Peyer's patch (tissue), 4 donors: Measurements from ENCODE around the gene SERPINB8.

Source experiments
- POLR2A ChIP-seq, 2 donors: fragments of 450-650 bp; IDR thresholded peaks; one replicate each; pipeline ENCODE4 v1.5.1; 2017; ENCODE audit warnings: antibody characterized with exemption in 2 of 2, mild to moderate bottlenecking in 2 of 2, moderate library complexity in 2 of 2
- TF ChIP-seq, protein P1 (sequence below), 6 experiments: fragments of 450-650 bp in 4 of 6; fragments of 200-600 bp in 2 of 6; sonication (generic) in 1 of 6; IDR thresholded peaks; one replicate each; pipeline ENCODE4 v1.5.1; 2017 to 2019; ENCODE audit warnings: antibody characterized with exemption in 6 of 6, mild to moderate bottlenecking in 3 of 6, moderate library complexity in 1 of 6

DNA sequence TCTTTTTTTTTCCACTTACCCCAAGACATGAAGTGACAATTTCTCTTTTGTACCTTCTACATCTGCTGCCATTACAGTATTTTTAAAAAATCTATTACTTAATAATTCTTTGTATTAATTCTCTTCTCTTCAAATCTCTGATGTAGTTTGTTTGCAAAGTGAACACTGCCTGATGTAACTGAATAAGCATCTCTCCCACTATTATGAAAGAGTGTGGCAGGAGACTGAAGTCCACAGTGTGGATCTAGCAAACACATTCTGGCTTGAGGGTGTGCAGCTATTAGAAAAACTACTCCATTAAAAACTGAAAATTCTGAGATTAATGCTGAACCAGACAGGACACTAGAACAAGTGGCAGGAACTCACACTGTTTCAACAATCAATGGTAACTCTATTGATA is 5.0 kb upstream of the SERPINB8 start:
- TF ChIP-seq, protein P1, sequence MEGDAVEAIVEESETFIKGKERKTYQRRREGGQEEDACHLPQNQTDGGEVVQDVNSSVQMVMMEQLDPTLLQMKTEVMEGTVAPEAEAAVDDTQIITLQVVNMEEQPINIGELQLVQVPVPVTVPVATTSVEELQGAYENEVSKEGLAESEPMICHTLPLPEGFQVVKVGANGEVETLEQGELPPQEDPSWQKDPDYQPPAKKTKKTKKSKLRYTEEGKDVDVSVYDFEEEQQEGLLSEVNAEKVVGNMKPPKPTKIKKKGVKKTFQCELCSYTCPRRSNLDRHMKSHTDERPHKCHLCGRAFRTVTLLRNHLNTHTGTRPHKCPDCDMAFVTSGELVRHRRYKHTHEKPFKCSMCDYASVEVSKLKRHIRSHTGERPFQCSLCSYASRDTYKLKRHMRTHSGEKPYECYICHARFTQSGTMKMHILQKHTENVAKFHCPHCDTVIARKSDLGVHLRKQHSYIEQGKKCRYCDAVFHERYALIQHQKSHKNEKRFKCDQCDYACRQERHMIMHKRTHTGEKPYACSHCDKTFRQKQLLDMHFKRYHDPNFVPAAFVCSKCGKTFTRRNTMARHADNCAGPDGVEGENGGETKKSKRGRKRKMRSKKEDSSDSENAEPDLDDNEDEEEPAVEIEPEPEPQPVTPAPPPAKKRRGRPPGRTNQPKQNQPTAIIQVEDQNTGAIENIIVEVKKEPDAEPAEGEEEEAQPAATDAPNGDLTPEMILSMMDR (IDR thresholded peaks at IDR 0.05): no peak
- TF ChIP-seq POLR2A (IDR thresholded peaks at IDR 0.05): no peak
